B cell (primary cell): ENCODE results near the gene NCS1.

Experiments
- CTCF ChIP-seq: fragments of 200-600 bp; IDR thresholded peaks from one replicate; pipeline ENCODE4 v1.8.0; 2022; ENCODE audit warnings: antibody characterized with exemption, mild to moderate bottlenecking
- EZH2 ChIP-seq: IDR thresholded peaks from 2 replicates; pipeline ENCODE4 v1.6.1; 2012; ENCODE audit warnings: borderline replicate concordance, low read depth, mild to moderate bottlenecking, moderate library complexity, low read length; ENCODE audit not compliant: insufficient read depth, poor library complexity, severe bottlenecking

GRCh38 chr9:130137641-130138081, 34.5 kb upstream of the NCS1 start:
- no peak for TF ChIP-seq CTCF
- no peak for TF ChIP-seq EZH2
